ENCODE data around the gene TBX18. TPM values are rescaled to one million over a fixed set of nuclear protein-coding genes. Genes with fewer than 3 reads are reported as not detected.

TBX18 gene
- total RNA-seq, 1 donor = 64.1 TPM

DNA sequence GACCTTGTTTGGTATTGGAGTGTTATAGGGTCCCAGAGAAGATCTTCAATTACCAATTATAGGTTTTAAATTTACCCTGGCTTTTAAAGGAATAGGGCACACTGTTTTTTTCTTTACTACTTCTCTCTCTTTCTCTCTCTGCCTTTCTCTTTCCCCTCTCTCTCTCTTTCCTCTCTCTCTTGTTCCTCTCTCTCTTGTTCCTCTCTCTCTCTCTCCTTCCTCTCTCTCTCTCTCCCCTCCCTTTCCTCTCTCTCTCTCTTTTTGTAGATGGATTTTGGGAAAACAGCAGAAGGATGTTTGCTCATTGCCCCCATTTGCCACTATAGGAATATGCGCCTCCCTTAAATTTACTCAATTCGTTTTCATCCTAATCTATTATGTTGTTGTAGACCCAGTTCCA is 45.2 kb downstream of the TBX18 start:
- no peaks in the 10 kb centered on the region for H3K27me3 ChIP-seq (ENCODE audit: insufficient read depth, low read length)
- H3K4me3 ChIP-seq (ENCODE audit: insufficient read depth, low read length) = no peak overlapping the region
- no peaks in the 10 kb centered on the region for H3K9me3 ChIP-seq (ENCODE audit: low read depth, low read length)
- no peaks in the 10 kb centered on the region for H3K4me1 ChIP-seq (ENCODE audit: insufficient read depth, low read length)
- TF ChIP-seq, protein P1, sequence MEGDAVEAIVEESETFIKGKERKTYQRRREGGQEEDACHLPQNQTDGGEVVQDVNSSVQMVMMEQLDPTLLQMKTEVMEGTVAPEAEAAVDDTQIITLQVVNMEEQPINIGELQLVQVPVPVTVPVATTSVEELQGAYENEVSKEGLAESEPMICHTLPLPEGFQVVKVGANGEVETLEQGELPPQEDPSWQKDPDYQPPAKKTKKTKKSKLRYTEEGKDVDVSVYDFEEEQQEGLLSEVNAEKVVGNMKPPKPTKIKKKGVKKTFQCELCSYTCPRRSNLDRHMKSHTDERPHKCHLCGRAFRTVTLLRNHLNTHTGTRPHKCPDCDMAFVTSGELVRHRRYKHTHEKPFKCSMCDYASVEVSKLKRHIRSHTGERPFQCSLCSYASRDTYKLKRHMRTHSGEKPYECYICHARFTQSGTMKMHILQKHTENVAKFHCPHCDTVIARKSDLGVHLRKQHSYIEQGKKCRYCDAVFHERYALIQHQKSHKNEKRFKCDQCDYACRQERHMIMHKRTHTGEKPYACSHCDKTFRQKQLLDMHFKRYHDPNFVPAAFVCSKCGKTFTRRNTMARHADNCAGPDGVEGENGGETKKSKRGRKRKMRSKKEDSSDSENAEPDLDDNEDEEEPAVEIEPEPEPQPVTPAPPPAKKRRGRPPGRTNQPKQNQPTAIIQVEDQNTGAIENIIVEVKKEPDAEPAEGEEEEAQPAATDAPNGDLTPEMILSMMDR (IDR thresholded peaks at IDR 0.05; ENCODE audit: extremely low read depth, low read depth, low read length) = no peak
- H3K36me3 ChIP-seq (ENCODE audit: insufficient read depth, low read length) = no peaks in the 10 kb centered on the region
- no peak for DNase-seq (ENCODE audit: insufficient read length, low spot score, missing footprints)
- no peak overlapping the region for H2AFZ ChIP-seq (ENCODE audit: low read length)
- H3K27ac ChIP-seq (ENCODE audit: low read depth, low read length) = no peak overlapping the region
- H4K20me1 ChIP-seq (ENCODE audit: insufficient read depth, low read length) = no peaks in the 10 kb centered on the region
- no peak overlapping the region for H3K4me2 ChIP-seq (ENCODE audit: insufficient read depth, low read length)
- H3K79me2 ChIP-seq (ENCODE audit: insufficient read depth, low read length) = no peaks in the 10 kb centered on the region

- Histone ChIP-seq H3K4me1 (ENCODE audit: insufficient read depth, low read length) (no peaks in the 10 kb centered on the region), H3K79me2 (ENCODE audit: insufficient read depth, low read length) (no peaks in the 10 kb centered on the region), H3K27ac (ENCODE audit: low read depth, low read length) (no peak overlapping the region), H3K9me3 (ENCODE audit: low read depth, low read length) (no peaks in the 10 kb centered on the region), H2AFZ (ENCODE audit: low read length) (no peak overlapping the region), H3K27me3 (ENCODE audit: insufficient read depth, low read length) (no peaks in the 10 kb centered on the region), H4K20me1 (ENCODE audit: insufficient read depth, low read length) (no peaks in the 10 kb centered on the region), H3K4me2 (ENCODE audit: insufficient read depth, low read length) (no peak overlapping the region), H3K36me3 (ENCODE audit: insufficient read depth, low read length) (no peaks in the 10 kb centered on the region), H3K4me3 (ENCODE audit: insufficient read depth, low read length) (no peak overlapping the region)
- TF ChIP-seq, protein P1 (IDR thresholded peaks at IDR 0.05; ENCODE audit: extremely low read depth, low read depth, low read length) = no peak
- no peak for DNase-seq (ENCODE audit: insufficient read length, low spot score, missing footprints)
These were observed 46.1 kb downstream of the TBX18 start for GRCh38 chr6:84718038-84718955.

DNA sequence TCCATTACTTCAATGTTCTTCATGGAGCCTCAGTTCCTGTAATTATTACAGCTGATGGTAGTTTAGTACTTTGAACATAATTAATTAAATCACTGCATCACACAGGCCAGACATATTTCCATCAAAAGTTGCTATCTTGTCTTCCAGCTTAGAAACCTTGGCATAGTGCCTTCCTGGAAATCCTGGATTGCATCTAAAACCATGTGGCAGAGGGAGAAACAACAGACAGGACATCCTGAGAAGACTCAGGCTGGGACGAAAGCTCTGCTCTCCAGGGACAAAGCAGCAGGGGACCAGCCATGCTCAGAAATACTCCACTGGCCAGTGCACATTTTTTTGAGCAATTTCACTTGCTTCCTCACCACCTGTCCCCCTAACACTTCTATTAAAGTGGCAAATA is 55.3 kb downstream of the TBX18 start:
- H3K36me3 ChIP-seq (ENCODE audit: insufficient read depth, low read length) = no peaks in the 10 kb centered on the region
- H3K27ac ChIP-seq (ENCODE audit: low read depth, low read length) = no peak overlapping the region
- H3K4me1 ChIP-seq (ENCODE audit: insufficient read depth, low read length) = no peaks in the 10 kb centered on the region
- TF ChIP-seq, protein P1 (IDR thresholded peaks at IDR 0.05; ENCODE audit: extremely low read depth, low read depth, low read length) = no peak
- H3K79me2 ChIP-seq (ENCODE audit: insufficient read depth, low read length) = no peaks in the 10 kb centered on the region
- no peaks in the 10 kb centered on the region for H3K27me3 ChIP-seq (ENCODE audit: insufficient read depth, low read length)
- no peak overlapping the region for H3K4me3 ChIP-seq (ENCODE audit: insufficient read depth, low read length)
- H2AFZ ChIP-seq (ENCODE audit: low read length) = no peak overlapping the region
- no peaks in the 10 kb centered on the region for H4K20me1 ChIP-seq (ENCODE audit: insufficient read depth, low read length)
- H3K9me3 ChIP-seq (ENCODE audit: low read depth, low read length) = no peaks in the 10 kb centered on the region
- no peak for DNase-seq (ENCODE audit: insufficient read length, low spot score, missing footprints)
- no peak overlapping the region for H3K4me2 ChIP-seq (ENCODE audit: insufficient read depth, low read length)

GRCh38 chr6:84707171-84707570 is 57.2 kb downstream of the TBX18 start:
- Histone ChIP-seq H3K27me3 (ENCODE audit: insufficient read depth, low read length) (no peaks in the 10 kb centered on the region), H3K4me3 (ENCODE audit: insufficient read depth, low read length) (no peak overlapping the region), H3K79me2 (ENCODE audit: insufficient read depth, low read length) (no peaks in the 10 kb centered on the region), H3K27ac (ENCODE audit: low read depth, low read length) (no peak overlapping the region), H3K4me2 (ENCODE audit: insufficient read depth, low read length) (no peak overlapping the region), H2AFZ (ENCODE audit: low read length) (no peak overlapping the region), H3K9me3 (ENCODE audit: low read depth, low read length) (no peaks in the 10 kb centered on the region), H3K4me1 (ENCODE audit: insufficient read depth, low read length) (no peaks in the 10 kb centered on the region), H3K36me3 (ENCODE audit: insufficient read depth, low read length) (no peaks in the 10 kb centered on the region), H4K20me1 (ENCODE audit: insufficient read depth, low read length) (no peaks in the 10 kb centered on the region)
- TF ChIP-seq, protein P1 (IDR thresholded peaks at IDR 0.05; ENCODE audit: extremely low read depth, low read depth, low read length) = no peak
- no peak for DNase-seq (ENCODE audit: insufficient read length, low spot score, missing footprints)

All from osteoblast (primary cell).